LNCaP clone FGC (cell line): ENCODE results near the gene PTPRT.
A peak's percentile ranks its signal among the peaks of the same experiment; 100 is the strongest.

Source experiments
- DNase-seq: peaks from one replicate; pipeline ENCODE4 v3.0.0-alpha.2; 2011; ENCODE audit warnings: low read depth
- H3K4me3 ChIP-seq: 2 replicates; pipeline ENCODE4 v1.5.1; 2011; ENCODE audit warnings: mild to moderate bottlenecking, low read depth, low read length, control low read depth
- CTCF ChIP-seq: IDR thresholded peaks from 2 replicates; pipeline ENCODE4 v1.5.1; 2012; ENCODE audit warnings: mild to moderate bottlenecking; ENCODE audit not compliant: control insufficient read depth, insufficient read depth; ENCODE audit errors: extremely low read depth

The PTPRT gene

DNA sequence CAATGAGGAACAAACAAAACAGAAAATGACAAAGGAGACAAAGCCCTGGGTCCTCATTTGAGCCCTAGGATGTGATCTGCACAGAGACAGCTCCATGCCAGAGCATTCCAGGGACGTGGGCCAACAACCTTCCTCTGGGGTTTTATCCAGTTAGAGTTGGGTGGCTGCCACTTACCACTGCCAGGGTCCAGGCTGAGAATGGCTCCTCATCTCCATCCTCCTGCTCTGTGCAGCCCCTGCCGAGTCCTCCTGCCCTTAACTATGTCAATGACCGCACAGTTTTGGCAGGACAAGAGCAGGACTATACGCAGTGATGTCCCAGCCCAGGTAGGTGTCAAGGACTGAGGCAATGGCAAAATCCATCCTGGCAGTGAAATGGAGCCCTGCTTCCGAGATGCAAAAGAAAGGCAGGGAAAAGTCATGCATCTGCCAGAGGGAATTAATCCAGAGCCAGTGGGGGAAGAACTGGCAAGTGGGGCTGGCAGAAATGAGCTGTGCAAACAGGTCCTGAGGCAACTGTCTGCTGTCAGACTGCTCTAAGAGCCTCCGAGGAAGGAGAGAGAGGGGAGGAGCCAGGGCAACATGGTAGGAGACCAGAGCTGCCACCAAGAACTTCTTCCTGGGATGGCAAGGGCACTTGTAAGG is 449.4 kb downstream of the PTPRT start:
- no peak for DNase-seq
- no peak for TF ChIP-seq CTCF
- H3K4me3 ChIP-seq, result no peak overlapping the region

DNA sequence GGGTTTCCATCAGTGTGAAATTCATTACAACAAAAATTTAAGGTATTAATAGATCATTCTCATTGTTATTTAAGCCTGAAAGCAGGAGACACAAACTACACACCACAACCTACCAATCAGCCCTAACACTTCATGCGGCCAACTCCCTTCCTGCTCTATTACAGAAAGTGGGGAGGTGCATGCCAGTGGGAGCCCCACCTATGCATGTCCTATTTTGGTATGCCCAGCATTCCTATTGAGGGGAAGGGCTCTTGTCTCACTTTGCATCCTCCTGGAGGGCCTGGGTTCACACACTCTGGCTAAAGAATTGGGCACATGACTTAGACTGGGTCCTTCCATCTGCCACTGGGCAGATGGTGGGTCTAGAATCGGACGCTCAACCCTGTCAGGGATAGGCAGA is 450.0 kb downstream of the PTPRT start:
- no peak for TF ChIP-seq CTCF
- no peak for DNase-seq
- H3K4me3 ChIP-seq, result no peak overlapping the region

- H3K4me3 ChIP-seq, result no peak overlapping the region
- TF ChIP-seq CTCF, result no peak
- DNase-seq, result no peak
Measured at GRCh38 chr20:42735539-42735938, 454.2 kb downstream of the PTPRT start.

GRCh38 chr20:42734660-42735368 is 454.9 kb downstream of the PTPRT start:
- DNase-seq, result no peak
- no peak for TF ChIP-seq CTCF
- no peak overlapping the region for H3K4me3 ChIP-seq

DNA sequence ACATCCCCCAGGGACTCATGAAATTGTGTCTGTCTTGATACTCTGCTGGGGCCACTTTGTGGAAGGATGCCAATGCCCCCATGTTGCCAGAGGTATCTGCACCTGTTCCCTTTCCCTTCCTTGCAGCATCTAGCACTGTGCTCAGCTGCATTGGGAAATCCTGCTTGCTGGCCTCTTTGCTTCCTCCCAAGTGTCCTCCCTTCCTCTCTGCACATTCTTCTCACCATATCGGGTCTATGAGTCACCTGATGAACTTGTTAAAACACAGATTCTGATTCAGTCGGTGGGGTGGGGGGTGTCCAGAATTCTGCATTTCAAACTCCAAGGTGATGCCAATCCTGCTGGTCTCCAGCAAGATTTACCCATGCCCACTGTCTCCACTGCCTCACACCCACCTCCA is 467.8 kb downstream of the PTPRT start:
- H3K4me3 ChIP-seq, result no peak overlapping the region
- TF ChIP-seq CTCF, result no peak
- no peak for DNase-seq

GRCh38 chr20:42714298-42715141 is 475.2 kb downstream of the PTPRT start:
- H3K4me3 ChIP-seq, result no peak overlapping the region
- no peak for TF ChIP-seq CTCF
- peak; percentile 1 for DNase-seq
